Neuronal stem cell (in vitro differentiated cells): ENCODE results near the gene ACAT1.
"Not testable (repeated sequence)": the region's sequence is repeated elsewhere in the genome, so short reads cannot be mapped to it uniquely, and the experiment has no call there.

ENCODE experiments used
- DNase-seq: peaks from one replicate; pipeline ENCODE4 v3.0.0-alpha.2; 2013; ENCODE audit warnings: low spot score
- H2AFZ ChIP-seq: one replicate; pipeline ENCODE4 v1.6.1; 2013; ENCODE audit warnings: mild to moderate bottlenecking, low read length, inconsistent platforms
- H2AK5ac ChIP-seq: 2 replicates; pipeline ENCODE4 v1.6.1; 2013; ENCODE audit warnings: low read depth, mild to moderate bottlenecking, inconsistent platforms, low read length, moderate library complexity, mixed read lengths
- H2BK120ac ChIP-seq: 2 replicates; pipeline ENCODE4 v1.6.1; 2013; ENCODE audit warnings: low read depth, mild to moderate bottlenecking, inconsistent platforms, low read length, moderate library complexity, mixed read lengths
- H2BK12ac ChIP-seq: one replicate; pipeline ENCODE4 v1.6.1; 2013; ENCODE audit warnings: low read length, inconsistent platforms
- H2BK15ac ChIP-seq: 2 replicates; pipeline ENCODE4 v1.6.1; 2013; ENCODE audit warnings: mild to moderate bottlenecking, low read length, inconsistent platforms, mixed read lengths
- H2BK5ac ChIP-seq: one replicate; pipeline ENCODE4 v1.6.1; 2013; ENCODE audit warnings: inconsistent platforms, mild to moderate bottlenecking, low read length, moderate library complexity
- H3K14ac ChIP-seq: one replicate; pipeline ENCODE4 v1.6.1; 2013; ENCODE audit warnings: low read length, inconsistent platforms
- H3K18ac ChIP-seq: 2 replicates; pipeline ENCODE4 v1.6.1; 2013; ENCODE audit warnings: low read length, inconsistent platforms
- H3K23ac ChIP-seq: 2 replicates; pipeline ENCODE4 v1.6.1; 2013; ENCODE audit warnings: low read depth, mild to moderate bottlenecking, mixed read lengths, low read length, inconsistent platforms; ENCODE audit not compliant: poor library complexity
- H3K27ac ChIP-seq: replicated peaks from 3 replicates; pipeline ENCODE4 v1.5.1; 2013; ENCODE audit warnings: low read length, inconsistent platforms
- H3K27me3 ChIP-seq, 3 experiments: 2 replicates each; pipeline ENCODE4 v1.6.1; 2013; ENCODE audit warnings: low read length in 3 of 3, mild to moderate bottlenecking in 2 of 3, inconsistent platforms in 1 of 3, low read depth in 1 of 3, mixed read lengths in 1 of 3, moderate library complexity in 1 of 3; ENCODE audit not compliant: control insufficient read depth in 3 of 3, insufficient read depth in 3 of 3
- H3K36me3 ChIP-seq, 2 donors: replicated peaks in 1 of 2; 2 replicates each; pipeline ENCODE4 v1.6.1; 2013; ENCODE audit warnings: low read length in 2 of 2; ENCODE audit not compliant: control insufficient read depth in 2 of 2, insufficient read depth in 2 of 2
- H3K4ac ChIP-seq: 2 replicates; pipeline ENCODE4 v1.6.1; 2013; ENCODE audit warnings: inconsistent platforms, mild to moderate bottlenecking, low read length, moderate library complexity
- H3K4me1 ChIP-seq, 2 donors: 1 replicate in 1 of 2; 2 replicates in 1 of 2; pipeline ENCODE4 v1.6.1; 2013; ENCODE audit warnings: low read length in 2 of 2, low read depth in 1 of 2; ENCODE audit not compliant: control insufficient read depth in 2 of 2, insufficient read depth in 1 of 2
- H3K4me2 ChIP-seq: one replicate; pipeline ENCODE4 v1.6.1; 2013; ENCODE audit warnings: mild to moderate bottlenecking, low read length, inconsistent platforms; ENCODE audit not compliant: insufficient read depth, poor library complexity, severe bottlenecking
- H3K4me3 ChIP-seq, 2 donors: 2 replicates each; pipeline ENCODE4 v1.5.1; 2013; ENCODE audit warnings: low read length in 2 of 2, mild to moderate bottlenecking in 2 of 2, inconsistent platforms in 1 of 2, moderate library complexity in 1 of 2
- H3K79me1 ChIP-seq: one replicate; pipeline ENCODE4 v1.6.1; 2013; ENCODE audit warnings: low read depth, mild to moderate bottlenecking, inconsistent platforms, low read length, moderate library complexity
- H3K9ac ChIP-seq: one replicate; pipeline ENCODE4 v1.6.1; 2013; ENCODE audit warnings: mild to moderate bottlenecking, low read depth, low read length, inconsistent platforms; ENCODE audit not compliant: poor library complexity
- H3K9me3 ChIP-seq, 2 donors: replicated peaks in 1 of 2; 2 replicates each; pipeline versions ENCODE3 to v1.6.1; 2013; ENCODE audit warnings: low read length in 2 of 2, mild to moderate bottlenecking in 2 of 2, inconsistent platforms in 1 of 2, low read depth in 1 of 2, mixed read lengths in 1 of 2, moderate library complexity in 1 of 2; ENCODE audit not compliant: control insufficient read depth in 2 of 2, insufficient read depth in 1 of 2
- H4K8ac ChIP-seq: one replicate; pipeline ENCODE4 v1.6.1; 2013; ENCODE audit warnings: low read depth, mild to moderate bottlenecking, inconsistent platforms, low read length, moderate library complexity
- H4K91ac ChIP-seq: one replicate; pipeline ENCODE4 v1.6.1; 2013; ENCODE audit warnings: low read length, low read depth, mild to moderate bottlenecking, inconsistent platforms; ENCODE audit not compliant: poor library complexity
- WGBS, 2 donors: extraction: QIAGEN DNeasy Blood & Tissue Kit; methylation state at CpG; one replicate each; pipeline ENCODE4 v1.1.7; 2013; ENCODE audit warnings: missing lambda C conversion rate in 2 of 2, mixed read lengths in 1 of 2; ENCODE audit not compliant: insufficient read length in 2 of 2, insufficient replicate concordance in 1 of 2; ENCODE audit errors: extremely low coverage in 2 of 2; 5-methylcytosine and 5-hydroxymethylcytosine counted together

Gene ACAT1

GRCh38 chr11:108160970-108161566 lies 39.7 kb downstream of the ACAT1 start:
- no CpG with 5 or more reads among the region's 5 CpGs for WGBS, 2 donors

GRCh38 chr11:108162878-108163277 lies 41.5 kb downstream of the ACAT1 start:
- H3K4ac ChIP-seq, H3K14ac ChIP-seq, H3K79me1 ChIP-seq, DNase-seq, H4K91ac ChIP-seq, H3K9me3 ChIP-seq, H3K9ac ChIP-seq, H2BK15ac ChIP-seq, H3K27ac ChIP-seq, H2BK5ac ChIP-seq, H3K4me3 ChIP-seq, H2BK120ac ChIP-seq, H2AFZ ChIP-seq, H2BK12ac ChIP-seq, H3K23ac ChIP-seq, H3K27me3 ChIP-seq, H3K4me1 ChIP-seq, H2AK5ac ChIP-seq, H3K4me2 ChIP-seq, H4K8ac ChIP-seq, H3K18ac ChIP-seq: not testable (repeated sequence)
- no CpG with 5 or more reads among the region's 6 CpGs for WGBS, 2 donors
- H3K36me3 ChIP-seq, result peaks cover 12 to 97% of the 10 kb centered on the region in 2 donors

More at GRCh38 chr11:108160970-108161566, 39.7 kb downstream of the ACAT1 start:
- Histone ChIP-seq H2BK12ac (no peak overlapping the region), H3K36me3 (peaks cover 12 to 96% of the 10 kb centered on the region in 2 donors), H2BK15ac (no peak overlapping the region), H3K23ac (no peak overlapping the region), H4K91ac (no peak overlapping the region), H3K4me2 (no peak overlapping the region), H2AK5ac (no peak overlapping the region), H2AFZ (no peak overlapping the region), H3K79me1 (no peaks in the 10 kb centered on the region), H3K18ac (no peak overlapping the region), H2BK5ac (no peak overlapping the region), H3K4me3 (no peak overlapping the region), H2BK120ac (no peak overlapping the region), H3K4ac (no peak overlapping the region), H3K4me1 (no peaks in the 10 kb centered on the region), H3K14ac (no peak overlapping the region), H3K27ac (no peak overlapping the region), H3K27me3 (no peaks in the 10 kb centered on the region), H4K8ac (no peak overlapping the region), H3K9ac (no peak overlapping the region), H3K9me3 (no peaks in the 10 kb centered on the region)
- no peak for DNase-seq

DNA sequence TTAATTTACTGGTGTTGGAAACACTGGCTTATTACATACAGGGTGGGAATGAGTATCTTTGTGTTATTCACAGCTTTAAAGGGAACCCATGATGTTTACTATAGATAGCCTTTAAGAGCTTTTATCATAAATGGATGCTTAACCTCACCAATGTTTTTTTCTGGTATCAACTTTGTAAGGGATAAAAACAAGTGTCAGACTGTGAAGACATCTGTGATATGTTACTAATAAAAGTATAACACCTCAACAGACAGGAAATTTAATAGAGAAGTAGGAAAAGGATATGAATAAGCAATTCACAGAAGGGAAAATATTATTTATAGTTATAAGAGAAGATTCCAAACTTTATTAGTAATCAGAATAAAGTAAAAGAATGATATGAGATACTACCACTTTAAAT lies 46.3 kb downstream of the ACAT1 start:
- no peaks in the 10 kb centered on the region for H3K79me1 ChIP-seq
- H2AFZ ChIP-seq, result no peak overlapping the region
- H3K27me3 ChIP-seq, result no peaks in the 10 kb centered on the region
- no peak overlapping the region for H3K9ac ChIP-seq
- no peak overlapping the region for H2BK12ac ChIP-seq
- H2BK15ac ChIP-seq, result no peak overlapping the region
- H3K4me2 ChIP-seq, result no peak overlapping the region
- peaks cover 12 to 96% of the 10 kb centered on the region in 2 donors for H3K36me3 ChIP-seq
- no peak for DNase-seq
- no peaks in the 10 kb centered on the region for H3K4me1 ChIP-seq
- no peak overlapping the region for H2AK5ac ChIP-seq
- no peak overlapping the region for H4K8ac ChIP-seq
- no peaks in the 10 kb centered on the region for H3K9me3 ChIP-seq
- H3K4ac ChIP-seq, result no peak overlapping the region
- no peak overlapping the region for H3K23ac ChIP-seq
- no peak overlapping the region for H4K91ac ChIP-seq
- no peak overlapping the region for H2BK120ac ChIP-seq
- H3K14ac ChIP-seq, result no peak overlapping the region
- H3K18ac ChIP-seq, result no peak overlapping the region
- H3K4me3 ChIP-seq, result no peak overlapping the region
- no peak overlapping the region for H2BK5ac ChIP-seq
- H3K27ac ChIP-seq, result no peak overlapping the region

DNA sequence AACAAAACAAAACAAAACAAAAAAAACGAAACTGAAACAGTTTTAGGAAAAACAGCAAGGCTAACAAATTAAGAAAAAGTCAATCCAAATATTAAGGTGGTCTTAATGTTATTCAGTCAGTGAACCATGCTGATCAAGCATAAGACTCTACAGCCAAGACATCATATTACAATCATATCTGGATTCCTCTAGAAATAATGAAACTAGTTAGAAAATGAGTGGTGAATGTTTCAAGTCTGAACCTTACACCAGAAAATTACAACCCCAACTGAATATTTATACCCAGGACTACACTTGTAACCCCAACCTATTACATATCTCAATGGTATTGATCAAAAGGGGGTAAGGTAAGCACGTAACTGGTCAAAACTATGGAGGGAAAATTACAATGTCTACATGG lies 48.8 kb downstream of the ACAT1 start:
- H3K23ac ChIP-seq, result no peak overlapping the region
- no peak overlapping the region for H2AFZ ChIP-seq
- no CpG with 5 or more reads among the region's 2 CpGs for WGBS, 2 donors
- no peak overlapping the region for H2AK5ac ChIP-seq
- H3K27me3 ChIP-seq, result no peaks in the 10 kb centered on the region
- H2BK12ac ChIP-seq, result no peak overlapping the region
- H3K4ac ChIP-seq, result no peak overlapping the region
- H2BK5ac ChIP-seq, result no peak overlapping the region
- H3K36me3 ChIP-seq, result peaks cover 8 to 97% of the 10 kb centered on the region in 2 donors
- H3K79me1 ChIP-seq, result no peaks in the 10 kb centered on the region
- H3K4me2 ChIP-seq, result no peak overlapping the region
- no peak overlapping the region for H3K18ac ChIP-seq
- H3K4me3 ChIP-seq, result no peak overlapping the region
- H3K9ac ChIP-seq, result no peak overlapping the region
- no peak overlapping the region for H4K91ac ChIP-seq
- H2BK15ac ChIP-seq, result no peak overlapping the region
- H2BK120ac ChIP-seq, result no peak overlapping the region
- no peaks in the 10 kb centered on the region for H3K9me3 ChIP-seq
- no peak overlapping the region for H4K8ac ChIP-seq
- no peak overlapping the region for H3K14ac ChIP-seq
- no peak for DNase-seq
- no peaks in the 10 kb centered on the region for H3K4me1 ChIP-seq
- H3K27ac ChIP-seq, result no peak overlapping the region
